Mucosa of descending colon (tissue), 3 donors: ENCODE measurements around the gene PIK3CD. TPM values are rescaled to one million over a fixed set of nuclear protein-coding genes. Genes with fewer than 3 reads are reported as not detected.

ENCODE experiments used
- ATAC-seq: fragments of 200-7000 bp; cut with Tn5 transposase; one replicate; pipeline ENCODE4 v1.9.1; 2020; ENCODE audit warnings: mild to moderate bottlenecking, moderate library complexity
- DNase-seq, 3 donors: peaks; one replicate each; pipeline ENCODE4 v3.0.0-alpha.2; 2020
- H3K36me3 ChIP-seq: fragments of 200-600 bp; one replicate; pipeline ENCODE4 v1.8.0; 2021; ENCODE audit warnings: low read depth, mild to moderate bottlenecking
- H3K4me1 ChIP-seq: fragments of 200-600 bp; one replicate; pipeline ENCODE4 v1.8.0; 2021; ENCODE audit warnings: low read depth, mild to moderate bottlenecking
- H3K4me3 ChIP-seq: fragments of 200-600 bp; one replicate; pipeline ENCODE4 v1.8.0; 2021; ENCODE audit warnings: mild to moderate bottlenecking
- H3K9me3 ChIP-seq: fragments of 200-600 bp; one replicate; pipeline ENCODE4 v1.8.0; 2021; ENCODE audit warnings: mild to moderate bottlenecking
- CTCF ChIP-seq: fragments of 200-600 bp; IDR thresholded peaks from one replicate; pipeline ENCODE4 v1.8.0; 2022; ENCODE audit warnings: antibody characterized with exemption, mild to moderate bottlenecking
- intact Hi-C, 2 donors: fragments of 100-400 bp; cut with DNase I in 1 of 2; cut with micrococcal nuclease in 1 of 2; formaldehyde crosslinking; loops; one replicate each; pipeline versions ENCODE4 v1.11.0 to v1.11.1; 2022; cut with DNase I, micrococcal nuclease
- total RNA-seq, 3 donors: library from RNA; stranded (reverse); fragmentation: NEBNext Ultra II Directional in 2 of 3; extraction: Animal tissue kit (Norgen Biotek cat#: 25700) in 2 of 3; gene quantifications; one replicate each; pipeline versions ENCODE4 v1.2.1 to v1.2.4, GENCODE V29; 2021 to 2023
- donor health status: DM: no; HTN: no; CAD: no; lungs with moderate emphysema.
- donor health status: DM: no; HTN: no; CAD: no.
- donor health status: DM: no; HTN: yes; CAD: no.

PIK3CD gene
- total RNA-seq, 3 donors from 2014 or later: 4.6 to 11.7 (median 4.8) TPM

- no peak overlapping the region for H3K4me3 ChIP-seq
- DNase-seq (no peak), ATAC-seq (peak; percentile 4)
- no peaks in the 10 kb centered on the region for H3K9me3 ChIP-seq
- H3K4me1 ChIP-seq: peaks cover 3% of the 10 kb centered on the region
- TF ChIP-seq CTCF: no peak
- intact Hi-C loops: loop anchor here in 1 of 2 donors (10.0 kb wide), 1 partner anchor 234 kb away; no protein-coding TSS in a partner anchor
- H3K36me3 ChIP-seq: no peaks in the 10 kb centered on the region
These were observed 21.0 kb upstream of the PIK3CD start for GRCh38 chr1:9630331-9631111.

GRCh38 chr1:9631613-9632012 is 19.9 kb upstream of the PIK3CD start:
- Histone ChIP-seq H3K4me3 (no peak overlapping the region), H3K4me1 (peaks cover 3% of the 10 kb centered on the region), H3K9me3 (no peaks in the 10 kb centered on the region), H3K36me3 (no peaks in the 10 kb centered on the region)
- DNase-seq (no peak), ATAC-seq (no peak)
- intact Hi-C loops: loop anchor here in 1 of 2 donors (10.0 kb wide), 1 partner anchor 233 kb away; no protein-coding TSS in a partner anchor
- no peak for TF ChIP-seq CTCF

- TF ChIP-seq CTCF: no peak
- no peak overlapping the region for H3K4me3 ChIP-seq
- DNase-seq: no peak
- no peaks in the 10 kb centered on the region for H3K4me1 ChIP-seq
- H3K36me3 ChIP-seq: no peaks in the 10 kb centered on the region
- ATAC-seq: no peak
- no peaks in the 10 kb centered on the region for H3K9me3 ChIP-seq
- intact Hi-C loops: loop anchor here in 1 of 2 donors (10.0 kb wide), 1 partner anchor 231 kb away; no protein-coding TSS in a partner anchor
These were observed 18.0 kb upstream of the PIK3CD start for GRCh38 chr1:9633493-9633892.

- H3K9me3 ChIP-seq: no peaks in the 10 kb centered on the region
- intact Hi-C loops: loop anchor here in 1 of 2 donors (10.0 kb wide), 1 partner anchor 230 kb away; no protein-coding TSS in a partner anchor
- no peak for ATAC-seq
- DNase-seq: no peak
- H3K4me1 ChIP-seq: no peaks in the 10 kb centered on the region
- TF ChIP-seq CTCF: no peak
- H3K4me3 ChIP-seq: no peak overlapping the region
- no peaks in the 10 kb centered on the region for H3K36me3 ChIP-seq
These were observed 16.9 kb upstream of the PIK3CD start for GRCh38 chr1:9634582-9634981.

- Histone ChIP-seq H3K36me3 (no peaks in the 10 kb centered on the region), H3K4me3 (no peak overlapping the region), H3K4me1 (no peaks in the 10 kb centered on the region), H3K9me3 (no peaks in the 10 kb centered on the region)
- TF ChIP-seq CTCF: no peak
- intact Hi-C loops: loop anchor here in 1 of 2 donors (10.0 kb wide), 1 partner anchor 226 kb away; no protein-coding TSS in a partner anchor
- ATAC-seq: no peak
- DNase-seq: no peak
These were observed 12.3 kb upstream of the PIK3CD start for GRCh38 chr1:9639227-9639626.
